ENCODE results near the gene CFLAR.
A peak's percentile ranks its signal among the peaks of the same experiment; 100 is the strongest.
"Not testable (repeated sequence)": the region's sequence is repeated elsewhere in the genome, so short reads cannot be mapped to it uniquely, and the experiment has no call there.

Gene CFLAR

GRCh38 chr2:201149821-201150165, 33.8 kb downstream of the CFLAR start:
- not testable (repeated sequence) for FAIRE-seq

GRCh38 chr2:201150454-201151020, 34.6 kb downstream of the CFLAR start:
- FAIRE-seq = no peak

- FAIRE-seq = no peak
Observed at GRCh38 chr2:201151127-201151981, 35.4 kb downstream of the CFLAR start.

- FAIRE-seq = no peak
Observed at GRCh38 chr2:201152517-201152916, 36.6 kb downstream of the CFLAR start.

- FAIRE-seq = no peak
Observed at GRCh38 chr2:201152999-201153815, 37.2 kb downstream of the CFLAR start.

GRCh38 chr2:201154615-201155399, 38.8 kb downstream of the CFLAR start:
- FAIRE-seq = no peak

GRCh38 chr2:201156036-201156435, 40.1 kb downstream of the CFLAR start:
- FAIRE-seq = no peak

- FAIRE-seq = no peak
Observed at GRCh38 chr2:201156640-201157039, 40.7 kb downstream of the CFLAR start.

- no peak for FAIRE-seq
Observed at GRCh38 chr2:201157694-201158093, 41.7 kb downstream of the CFLAR start.

- peak; percentile 47 for FAIRE-seq
Observed at GRCh38 chr2:201158111-201158929, 42.4 kb downstream of the CFLAR start.

GRCh38 chr2:201164166-201164565, 48.2 kb downstream of the CFLAR start:
- FAIRE-seq = no peak

- FAIRE-seq = no peak
Observed at GRCh38 chr2:201167546-201167945, 51.6 kb downstream of the CFLAR start.

GRCh38 chr2:201168496-201168895, 52.5 kb downstream of the CFLAR start:
- not testable (repeated sequence) for FAIRE-seq

- no peak for FAIRE-seq
Observed at GRCh38 chr2:201171259-201171814, 55.4 kb downstream of the CFLAR start.

GRCh38 chr2:201172279-201172678, 56.3 kb downstream of the CFLAR start:
- FAIRE-seq = no peak

GRCh38 chr2:201174687-201175086, 58.7 kb downstream of the CFLAR start:
- no peak for FAIRE-seq

- no peak for FAIRE-seq
Observed at GRCh38 chr2:201176081-201176481, 60.1 kb downstream of the CFLAR start.

- FAIRE-seq = no peak
Observed at GRCh38 chr2:201180010-201180409, 64.0 kb downstream of the CFLAR start.

- no peak for FAIRE-seq
Observed at GRCh38 chr2:201182650-201183364, 66.8 kb downstream of the CFLAR start, which contains the start of gene CASP10. CASP10 (plus strand) TSS chr2:201183141; CDS start chr2:201185778, 2,637 bp downstream.

GRCh38 chr2:201183365-201183727, 67.4 kb downstream of the CFLAR start:
- FAIRE-seq = no peak

GRCh38 chr2:201183835-201184234, 67.9 kb downstream of the CFLAR start:
- not testable (repeated sequence) for FAIRE-seq

Data from TTC549 (cell line).